ENCODE data around the gene EDIL3. TPM values are rescaled to one million over a fixed set of nuclear protein-coding genes. Genes with fewer than 3 reads are reported as not detected.
A peak's percentile ranks its signal among the peaks of the same experiment; 100 is the strongest.

The EDIL3 gene
- 41.7 and 47.2 TPM in 2 replicates for total RNA-seq (2021; fragmentation: NEBNext Ultra II Directional; extraction: Animal tissue kit (Norgen Biotek cat#: 25700))
- polyA plus RNA-seq (2011; rRNA removed), result 9.3 and 14.7 TPM in 2 replicates
- polyA plus RNA-seq (2011; cell fraction: cytosol; rRNA removed), result 18.9 TPM
- polyA plus RNA-seq (2011; cell fraction: nucleus; rRNA removed), result 9.1 TPM
- polyA plus RNA-seq (2012, experiment 1 of 2), result 18.1 to 42.5 TPM (median 22.4 TPM) in 4 replicates
- 2.8 TPM for polyA plus RNA-seq (2012, experiment 2 of 2)
- 105 TPM for polyA plus RNA-seq (2013, experiment 1 of 2)
- polyA plus RNA-seq (2013, experiment 2 of 2), result 108 TPM
- polyA minus RNA-seq (2011; rRNA and poly(A)+ RNA removed), result 35.5 and 63.5 TPM in 2 replicates
- 24.9 TPM for polyA minus RNA-seq (2011; cell fraction: cytosol; rRNA and poly(A)+ RNA removed)
- 50.2 TPM for polyA minus RNA-seq (2011; cell fraction: nucleus; rRNA and poly(A)+ RNA removed)
- long read RNA-seq, experiment 1, full-length matches to known transcripts, result 7 of 43 reads
- long read RNA-seq, experiment 1, partial matches to known transcripts, result 7 of 43 reads
- long read RNA-seq, experiment 1, other reads (novel, unspliced or antisense), result 29 of 43 reads
- long read RNA-seq, experiment 2, full-length matches to known transcripts, result 4 of 5 reads
- long read RNA-seq, experiment 2, partial matches to known transcripts, result 1 of 5 reads
- long read RNA-seq, experiment 2, other reads (novel, unspliced or antisense), result 0 of 5 reads

DNA sequence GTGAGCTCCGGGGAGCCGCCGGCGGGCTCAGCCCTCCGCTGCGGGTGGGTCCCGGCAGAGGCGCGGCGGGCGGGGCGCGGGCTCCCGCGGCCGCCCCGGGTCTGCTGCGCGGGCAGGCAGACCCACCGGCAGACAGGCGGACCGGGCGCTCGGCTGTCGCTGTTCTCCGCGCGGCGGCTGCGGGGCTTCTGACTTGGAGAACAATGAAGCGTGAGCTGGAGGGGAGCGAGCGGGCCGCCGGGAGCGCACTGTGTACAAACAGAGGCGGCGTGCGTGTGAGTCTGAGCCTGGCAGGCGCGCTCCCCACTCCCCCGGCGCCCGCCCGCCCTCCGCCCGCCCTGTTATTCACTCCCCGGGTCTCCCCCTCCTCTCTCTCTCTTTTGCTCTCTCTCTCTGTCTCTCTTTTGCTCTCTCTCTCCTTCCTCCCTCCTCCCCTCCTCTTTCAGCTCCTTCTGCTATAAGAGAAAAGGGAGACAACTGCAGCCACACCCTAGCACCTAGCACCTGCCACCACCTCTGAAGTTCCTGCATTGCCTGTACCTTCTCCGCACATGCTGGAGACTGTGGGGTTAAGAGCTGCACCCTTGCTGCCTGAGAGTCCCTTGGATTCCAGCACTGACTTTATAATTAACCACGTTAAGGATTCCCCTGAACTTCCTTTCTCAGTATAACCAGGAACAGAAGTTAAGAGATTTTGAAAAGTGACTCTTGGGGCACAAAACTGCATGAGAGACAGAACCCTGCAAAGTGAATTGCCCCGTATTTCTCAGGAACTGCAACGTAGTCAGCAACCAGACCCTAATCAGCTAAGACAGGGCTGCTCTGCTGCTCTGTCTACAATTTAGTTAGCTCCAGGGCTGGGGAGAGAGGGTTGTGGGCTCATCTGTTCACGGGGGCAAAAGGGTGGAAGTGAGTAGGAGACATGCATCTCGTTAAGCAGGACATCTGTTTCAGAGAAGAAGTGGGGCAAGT, at the start of gene EDIL3:
TSS of gene EDIL3 (minus strand) at position 277 of the 972 bp plus-strand sequence. CDS start 506 bp downstream, outside the sequence.
- WGBS, 2 experiments (ENCODE audit: extremely low coverage in 1 of 2, insufficient coverage in 1 of 2, insufficient read length in 1 of 2, insufficient replicate concordance in 2 of 2, low coverage in 1 of 2, low lambda C conversion rate in 2 of 2, missing lambda C conversion rate in 1 of 2), result 4% methylated on average over 30 of the region's 54 CpGs; no CpG with 5 or more reads in 1 of the 2 experiments
- ChIA-PET POLR2A (ENCODE audit: partially characterized antibody) (interaction anchor here (0.5 to 3.0 kb wide), 18 partner anchors 9 to 664 kb away, joined by 3 to 9 read pairs (median 4); partner anchors contain the start of gene HAPLN1), CTCF (ENCODE audit: partially characterized antibody) (interaction anchor here (0.6 to 1.3 kb wide), 3 partner anchors 18 to 470 kb away, joined by 3 to 6 read pairs (median 4); no protein-coding TSS in a partner anchor)
- Histone ChIP-seq H3K79me2 (ENCODE audit: control insufficient read depth in 1 of 2, insufficient read depth in 2 of 2, low read length in 2 of 2) (peaks cover 4 to 37% of the 10 kb centered on the region in 2 experiments), H3K23ac (ENCODE audit: insufficient read length) (no peak within 1 kb of the TSS), H3K4me3 (ENCODE audit: extremely low read depth in 1 of 4, insufficient read depth in 2 of 4, low read depth in 3 of 4, low read length in 4 of 4) (peak within 1 kb of the TSS; percentile 78 to 93 (median 85)), H3K4me2 (ENCODE audit: insufficient read depth in 1 of 2, low read depth in 2 of 2, low read length in 2 of 2) (peak within 1 kb of the TSS; percentile 94 to 98), H2BK20ac (ENCODE audit: low read length) (0 out of 2 replicates have a peak within 1 kb of the TSS, but pooled peaks have one; percentile 43), H3K9me3 (ENCODE audit: insufficient read depth in 2 of 2, low read depth in 1 of 2, low read length in 1 of 2) (no peaks in the 10 kb centered on the region), H2AK5ac (ENCODE audit: low read depth, low read length) (no peak within 1 kb of the TSS), H4K20me1 (replicated peaks in 1 of 2; ENCODE audit: control insufficient read depth in 1 of 2, insufficient read depth in 2 of 2, low read length in 2 of 2) (no peaks in the 10 kb centered on the region), H3K36me3 (ENCODE audit: control insufficient read depth in 2 of 4, insufficient read depth in 4 of 4, low read length in 3 of 4) (no peaks in the 10 kb centered on the region; a peak in 1 of 8 replicates), H3K56ac (replicated peaks; ENCODE audit: insufficient read length, low read depth, low read length) (peak within 1 kb of the TSS; percentile 55), H2BK120ac (replicated peaks; ENCODE audit: low read depth, low read length) (peak within 1 kb of the TSS; percentile 84), H3K4me1 (replicated peaks in 1 of 4; ENCODE audit: control insufficient read depth in 3 of 4, insufficient read depth in 4 of 4, low read length in 3 of 4) (peaks cover 0 to 8% (median 2%) of the 10 kb centered on the region in 4 experiments; a peak in 3 of 7 replicates), H2BK5ac (ENCODE audit: low read depth, low read length) (peak within 1 kb of the TSS; percentile 20), H4K91ac (replicated peaks; ENCODE audit: insufficient read length, low read length) (peak within 1 kb of the TSS; percentile 76), H3K9ac (replicated peaks in 1 of 4; ENCODE audit: extremely low read depth in 1 of 4, low read depth in 3 of 4, low read length in 3 of 4) (peak within 1 kb of the TSS; percentile 35 to 71 (median 54)), H2BK15ac (ENCODE audit: low read length) (no peak within 1 kb of the TSS), H3K18ac (ENCODE audit: extremely low read depth, low read length) (peak within 1 kb of the TSS; percentile 64), H2BK12ac (ENCODE audit: low read depth, low read length) (peak within 1 kb of the TSS; percentile 52; the same call in 1 of the 2 replicates), H3K79me1 (ENCODE audit: low read depth, low read length) (0 out of 2 replicates have a peak, but pooled peaks cover 3% of the 10 kb centered on the region), H3K14ac (ENCODE audit: insufficient read length) (no peak within 1 kb of the TSS), H4K8ac (ENCODE audit: extremely low read depth, insufficient read depth, low read length) (peak within 1 kb of the TSS; percentile 80; the same call in 1 of the 2 replicates), H2AFZ (ENCODE audit: low read length) (peak within 1 kb of the TSS; percentile 70), H4K5ac (ENCODE audit: insufficient read length, low read depth, low read length) (peak within 1 kb of the TSS; percentile 76), H3K4ac (replicated peaks; ENCODE audit: insufficient read length, low read depth, low read length) (no peak within 1 kb of the TSS), H3K27ac (ENCODE audit: low read depth, low read length) (no peak within 1 kb of the TSS), H3K23me2 (ENCODE audit: low read depth, low read length) (peaks cover 11% of the 10 kb centered on the region), H3K27me3 (replicated peaks in 1 of 4; ENCODE audit: control insufficient read depth in 3 of 4, extremely low read depth in 1 of 4, insufficient read depth in 3 of 4, low read length in 3 of 4) (peaks cover 0 to 3% (median 0%) of the 10 kb centered on the region in 4 experiments; a peak in 2 of 7 replicates)
- DNase-seq (ENCODE audit: low read depth in 1 of 2, low spot score in 2 of 2) (peak in 1 of 2 experiments; percentile 82), FAIRE-seq (no peak)
- TF ChIP-seq TAF1 (IDR thresholded peaks at IDR 0.05; ENCODE audit: low read depth, low read length) (peak; percentile 49; the same call in 1 of the 2 replicates), SIN3A (conservative IDR thresholded peaks at IDR 0.05 in 1 of 2, IDR thresholded peaks at IDR 0.05 in 1 of 2; ENCODE audit: low read depth in 1 of 2, low read length in 2 of 2) (0 out of 4 replicates have a peak, but pooled peaks of 1 of the 2 experiments have one; percentile 4), JUND (IDR thresholded peaks at IDR 0.05; ENCODE audit: low read length) (no peak), POLR2AphosphoS5 (IDR thresholded peaks at IDR 0.05; ENCODE audit: low read depth, low read length) (0 out of 2 replicates have a peak, but pooled peaks have one; percentile 7)
- TF ChIP-seq, protein P1, sequence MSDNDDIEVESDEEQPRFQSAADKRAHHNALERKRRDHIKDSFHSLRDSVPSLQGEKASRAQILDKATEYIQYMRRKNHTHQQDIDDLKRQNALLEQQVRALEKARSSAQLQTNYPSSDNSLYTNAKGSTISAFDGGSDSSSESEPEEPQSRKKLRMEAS (IDR thresholded peaks at IDR 0.05), result 0 out of 2 replicates have a peak, but pooled peaks have one; percentile 22

Data from H1 (cell line).